IPS-18c (cell line): ENCODE results near the gene PCDHGA9.
"Not testable (repeated sequence)": the region's sequence is repeated elsewhere in the genome, so short reads cannot be mapped to it uniquely, and the experiment has no call there.

Experiments used
- H3K4me3 ChIP-seq: 2 replicates; pipeline ENCODE4 v1.7.0; 2013; ENCODE audit warnings: low read depth, mild to moderate bottlenecking, low read length, moderate library complexity; ENCODE audit not compliant: insufficient read depth
- H3K9me3 ChIP-seq: one replicate; pipeline ENCODE4 v1.6.1; 2013; ENCODE audit warnings: mild to moderate bottlenecking, low read length, moderate library complexity; ENCODE audit not compliant: control insufficient read depth, insufficient read depth

The PCDHGA9 gene

DNA sequence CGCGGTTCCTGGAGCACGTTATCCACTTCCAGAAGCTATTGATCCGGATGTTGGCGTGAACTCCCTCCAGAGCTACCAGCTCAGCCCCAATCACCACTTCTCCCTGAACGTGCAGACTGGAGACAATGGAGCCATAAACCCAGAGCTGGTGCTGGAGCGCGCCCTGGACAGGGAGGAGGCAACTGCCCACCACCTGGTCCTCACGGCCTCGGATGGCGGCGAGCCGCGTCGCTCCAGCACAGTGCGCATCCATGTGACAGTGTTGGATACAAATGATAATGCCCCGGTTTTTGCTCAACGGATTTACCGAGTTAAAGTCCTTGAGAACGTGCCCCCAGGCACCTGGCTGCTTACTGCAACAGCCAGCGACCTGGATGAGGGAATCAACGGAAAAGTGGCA lies 809 bp downstream of the PCDHGA9 start:
- peaks cover 13% of the 10 kb centered on the region for H3K9me3 ChIP-seq
- no peak overlapping the region for H3K4me3 ChIP-seq

DNA sequence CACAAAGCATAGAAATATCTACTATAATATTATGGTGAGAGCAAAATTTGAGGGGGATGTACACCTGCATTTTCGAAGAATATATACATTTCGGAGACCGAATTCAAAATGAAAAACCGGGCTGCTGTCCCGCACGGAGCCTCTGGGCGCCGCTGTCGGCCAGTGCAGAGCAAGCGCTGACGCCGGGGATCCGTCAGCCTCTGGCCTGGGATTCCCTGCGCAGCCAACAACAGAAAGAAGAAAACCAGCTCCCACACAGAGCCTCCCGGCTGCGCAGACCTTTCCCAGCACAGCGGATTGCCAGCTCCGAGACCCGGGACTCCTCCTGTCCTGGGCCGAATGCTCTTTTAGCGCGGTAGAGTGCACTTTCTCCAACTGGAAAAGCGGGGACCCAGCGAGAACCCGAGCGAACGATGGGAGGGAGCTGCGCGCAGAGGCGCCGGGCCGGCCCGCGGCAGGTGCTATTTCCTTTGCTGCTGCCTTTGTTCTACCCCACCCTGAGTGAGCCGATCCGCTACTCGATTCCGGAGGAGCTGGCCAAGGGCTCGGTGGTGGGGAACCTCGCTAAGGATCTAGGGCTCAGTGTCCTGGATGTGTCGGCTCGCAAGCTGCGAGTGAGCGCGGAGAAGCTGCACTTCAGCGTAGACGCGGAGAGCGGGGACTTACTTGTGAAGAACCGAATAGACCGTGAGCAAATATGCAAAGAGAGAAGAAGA lies 5.4 kb downstream of the PCDHGA9 start, which contains the start of gene PCDHGB6:
TSS of gene PCDHGB6 (plus strand) at position 232 of the 716 bp plus-strand sequence. CDS start at position 414, 182 bp downstream.
- H3K9me3 ChIP-seq = not testable (repeated sequence)
- peak within 1 kb of the TSS; percentile 73 for H3K4me3 ChIP-seq

DNA sequence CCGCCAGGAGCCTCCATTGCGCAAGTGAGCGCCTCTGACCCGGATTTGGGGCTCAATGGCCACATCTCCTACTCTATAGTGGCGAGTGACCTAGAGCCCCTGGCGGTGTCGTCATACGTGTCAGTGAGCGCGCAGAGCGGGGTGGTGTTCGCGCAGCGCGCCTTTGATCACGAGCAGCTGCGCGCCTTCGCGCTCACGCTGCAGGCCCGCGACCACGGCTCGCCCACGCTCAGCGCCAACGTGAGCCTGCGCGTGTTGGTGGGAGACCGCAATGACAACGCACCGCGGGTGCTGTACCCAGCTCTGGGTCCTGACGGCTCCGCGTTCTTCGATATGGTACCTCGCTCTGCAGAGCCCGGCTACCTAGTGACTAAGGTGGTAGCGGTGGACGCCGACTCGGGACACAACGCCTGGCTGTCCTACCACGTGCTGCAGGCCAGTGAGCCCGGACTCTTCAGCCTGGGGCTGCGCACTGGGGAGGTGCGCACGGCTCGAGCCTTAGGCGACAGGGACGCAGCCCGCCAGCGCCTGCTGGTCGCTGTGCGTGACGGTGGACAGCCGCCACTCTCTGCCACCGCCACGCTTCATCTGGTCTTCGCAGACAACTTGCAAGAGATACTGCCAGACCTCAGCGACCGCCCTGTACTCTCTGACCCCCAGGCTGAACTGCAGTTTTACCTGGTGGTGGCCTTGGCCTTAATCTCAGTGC lies 7.2 kb downstream of the PCDHGA9 start:
- H3K4me3 ChIP-seq = no peak overlapping the region
- H3K9me3 ChIP-seq = peaks cover 3% of the 10 kb centered on the region

DNA sequence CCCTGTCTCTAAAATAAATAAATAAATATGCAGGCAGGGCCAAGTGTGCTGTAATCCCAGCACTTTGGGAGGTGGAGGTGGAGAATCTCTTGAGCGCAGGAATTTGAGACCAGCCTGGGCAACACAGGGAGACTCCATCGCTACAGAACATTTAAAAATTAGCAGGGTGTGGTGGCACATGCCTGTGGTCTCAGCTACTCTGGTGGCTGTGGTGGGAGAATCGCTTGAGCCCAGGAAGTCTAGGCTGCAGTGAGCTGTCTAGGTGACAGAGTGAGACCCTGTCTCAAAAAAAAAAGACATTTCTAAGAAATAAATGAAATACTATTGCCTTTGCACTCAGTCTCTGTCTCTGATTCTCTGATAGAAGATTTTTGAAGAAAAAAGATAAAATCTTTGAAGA lies 9.0 kb downstream of the PCDHGA9 start:
- Histone ChIP-seq H3K4me3 (no peak overlapping the region), H3K9me3 (peaks cover 4% of the 10 kb centered on the region)

DNA sequence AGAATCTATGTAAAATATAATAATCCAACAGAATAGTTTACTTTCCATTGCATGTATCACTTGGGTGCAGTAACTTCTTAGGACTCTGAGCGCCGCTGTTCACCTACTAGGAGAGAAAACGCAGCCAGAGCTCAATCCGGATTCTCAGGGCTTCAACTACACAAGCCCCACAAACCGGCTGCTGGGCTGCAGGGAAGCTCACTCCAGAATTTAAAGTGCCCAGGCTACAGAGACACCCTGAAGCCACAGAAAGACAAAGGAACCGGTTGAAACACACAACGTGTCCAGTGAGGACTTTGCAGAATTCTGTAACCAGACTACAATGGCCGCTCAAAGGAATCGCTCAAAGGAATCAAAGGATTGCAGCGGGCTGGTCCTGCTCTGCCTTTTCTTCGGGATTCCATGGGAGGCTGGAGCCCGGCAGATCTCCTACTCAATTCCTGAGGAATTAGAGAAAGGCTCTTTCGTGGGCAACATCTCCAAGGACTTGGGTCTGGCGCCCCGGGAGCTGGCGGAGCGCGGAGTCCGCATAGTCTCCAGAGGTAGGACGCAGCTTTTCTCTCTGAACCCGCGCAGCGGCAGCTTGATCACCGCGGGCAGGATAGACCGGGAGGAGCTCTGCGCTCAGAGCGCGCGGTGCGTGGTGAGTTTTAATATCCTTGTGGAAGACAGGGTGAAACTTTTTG lies 10.4 kb downstream of the PCDHGA9 start, which contains the start of gene PCDHGA10:
TSS of gene PCDHGA10 (plus strand) at position 134 of the 686 bp plus-strand sequence. CDS start at position 323, 189 bp downstream.
- H3K4me3 ChIP-seq = peak within 1 kb of the TSS; percentile 29; the same call in 1 of the 2 replicates

DNA sequence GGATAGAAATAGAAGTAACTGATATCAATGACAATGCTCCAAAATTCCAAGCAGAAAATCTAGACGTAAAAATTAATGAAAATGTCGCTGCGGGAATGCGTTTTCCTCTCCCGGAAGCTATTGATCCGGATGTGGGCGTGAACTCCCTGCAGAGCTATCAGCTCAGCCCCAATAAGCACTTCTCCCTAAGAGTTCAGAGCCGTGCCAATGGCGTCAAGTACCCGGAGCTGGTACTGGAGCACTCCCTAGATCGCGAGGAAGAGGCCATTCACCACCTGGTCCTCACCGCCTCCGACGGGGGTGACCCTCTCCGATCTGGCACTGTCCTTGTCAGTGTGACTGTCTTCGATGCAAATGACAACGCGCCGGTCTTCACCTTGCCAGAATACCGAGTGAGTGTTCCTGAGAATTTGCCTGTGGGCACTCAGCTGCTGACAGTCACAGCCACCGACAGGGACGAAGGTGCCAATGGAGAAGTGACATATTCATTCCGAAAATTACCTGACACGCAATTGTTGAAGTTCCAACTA lies 11.0 kb downstream of the PCDHGA9 start:
- Histone ChIP-seq H3K4me3 (peak overlapping the region; percentile 6; the same call in 1 of the 2 replicates), H3K9me3 (peaks cover 7% of the 10 kb centered on the region)

More for the DNA sequence above, 10.4 kb downstream of the PCDHGA9 start, which contains the start of gene PCDHGA10:
- H3K9me3 ChIP-seq = peaks cover 4% of the 10 kb centered on the region

DNA sequence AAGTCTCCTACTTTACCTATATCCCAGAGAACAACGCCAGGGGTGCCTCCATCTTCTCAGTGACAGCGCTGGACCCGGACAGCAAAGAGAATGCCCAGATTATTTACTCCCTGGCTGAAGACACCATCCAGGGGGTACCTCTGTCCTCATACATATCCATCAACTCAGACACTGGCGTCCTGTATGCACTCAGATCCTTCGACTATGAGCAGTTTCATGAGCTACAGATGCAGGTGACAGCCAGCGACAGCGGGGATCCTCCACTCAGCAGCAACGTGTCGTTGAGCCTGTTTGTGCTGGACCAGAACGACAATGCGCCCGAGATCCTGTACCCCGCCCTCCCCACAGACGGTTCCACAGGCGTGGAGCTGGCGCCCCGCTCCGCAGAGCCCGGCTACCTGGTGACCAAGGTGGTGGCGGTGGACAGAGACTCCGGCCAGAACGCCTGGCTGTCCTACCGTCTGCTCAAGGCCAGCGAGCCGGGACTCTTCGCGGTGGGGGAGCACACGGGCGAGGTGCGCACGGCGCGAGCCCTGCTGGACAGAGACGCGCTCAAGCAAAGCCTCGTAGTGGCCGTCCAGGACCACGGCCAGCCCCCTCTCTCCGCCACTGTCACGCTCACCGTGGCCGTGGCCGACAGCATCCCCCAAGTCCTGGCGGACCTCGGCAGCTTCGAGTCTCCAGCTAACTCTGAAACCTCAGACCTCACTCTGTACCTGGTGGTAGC lies 12.1 kb downstream of the PCDHGA9 start:
- peaks cover 15% of the 10 kb centered on the region for H3K9me3 ChIP-seq
- not testable (repeated sequence) for H3K4me3 ChIP-seq

DNA sequence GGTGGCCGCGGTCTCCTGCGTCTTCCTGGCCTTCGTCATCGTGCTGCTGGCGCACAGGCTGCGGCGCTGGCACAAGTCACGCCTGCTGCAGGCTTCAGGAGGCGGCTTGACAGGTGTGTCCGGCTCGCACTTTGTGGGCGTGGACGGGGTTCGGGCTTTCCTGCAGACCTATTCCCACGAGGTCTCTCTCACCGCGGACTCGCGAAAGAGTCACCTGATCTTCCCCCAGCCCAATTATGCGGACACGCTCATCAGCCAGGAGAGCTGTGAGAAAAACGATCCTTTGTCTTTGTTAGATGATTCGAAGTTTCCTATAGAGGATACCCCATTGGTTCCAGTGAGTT lies 12.7 kb downstream of the PCDHGA9 start:
- H3K4me3 ChIP-seq = not testable (repeated sequence)
- H3K9me3 ChIP-seq = peaks cover 17% of the 10 kb centered on the region

DNA sequence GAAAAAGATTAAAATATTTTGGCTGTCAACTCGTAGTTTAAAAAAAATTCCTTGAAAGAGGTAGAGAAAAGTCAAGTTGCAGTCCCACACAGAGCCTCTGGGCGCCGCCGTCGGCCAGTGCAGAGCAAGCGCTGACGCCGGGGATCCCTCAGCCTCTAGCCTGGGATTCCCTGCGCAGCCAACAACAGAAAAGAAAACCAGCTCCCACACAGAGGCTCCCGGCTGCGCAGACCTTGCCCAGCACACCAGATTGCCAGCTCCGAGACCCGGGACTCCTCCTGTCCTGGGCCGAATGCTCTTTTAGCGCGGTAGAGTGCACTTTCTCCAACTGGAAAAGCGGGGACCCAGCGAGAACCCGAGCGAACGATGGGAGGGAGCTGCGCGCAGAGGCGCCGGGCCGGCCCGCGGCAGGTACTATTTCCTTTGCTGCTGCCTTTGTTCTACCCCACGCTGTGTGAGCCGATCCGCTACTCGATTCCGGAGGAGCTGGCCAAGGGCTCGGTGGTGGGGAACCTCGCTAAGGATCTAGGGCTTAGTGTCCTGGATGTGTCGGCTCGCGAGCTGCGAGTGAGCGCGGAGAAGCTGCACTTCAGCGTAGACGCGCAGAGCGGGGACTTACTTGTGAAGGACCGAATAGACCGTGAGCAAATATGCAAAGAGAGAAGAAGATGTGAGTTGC lies 15.1 kb downstream of the PCDHGA9 start, which contains the start of gene PCDHGB7:
TSS of gene PCDHGB7 (plus strand) at position 184 of the 679 bp plus-strand sequence. CDS start at position 367, 183 bp downstream.
- Histone ChIP-seq H3K9me3 (peaks cover 17% of the 10 kb centered on the region), H3K4me3 (peak within 1 kb of the TSS; percentile 59)

DNA sequence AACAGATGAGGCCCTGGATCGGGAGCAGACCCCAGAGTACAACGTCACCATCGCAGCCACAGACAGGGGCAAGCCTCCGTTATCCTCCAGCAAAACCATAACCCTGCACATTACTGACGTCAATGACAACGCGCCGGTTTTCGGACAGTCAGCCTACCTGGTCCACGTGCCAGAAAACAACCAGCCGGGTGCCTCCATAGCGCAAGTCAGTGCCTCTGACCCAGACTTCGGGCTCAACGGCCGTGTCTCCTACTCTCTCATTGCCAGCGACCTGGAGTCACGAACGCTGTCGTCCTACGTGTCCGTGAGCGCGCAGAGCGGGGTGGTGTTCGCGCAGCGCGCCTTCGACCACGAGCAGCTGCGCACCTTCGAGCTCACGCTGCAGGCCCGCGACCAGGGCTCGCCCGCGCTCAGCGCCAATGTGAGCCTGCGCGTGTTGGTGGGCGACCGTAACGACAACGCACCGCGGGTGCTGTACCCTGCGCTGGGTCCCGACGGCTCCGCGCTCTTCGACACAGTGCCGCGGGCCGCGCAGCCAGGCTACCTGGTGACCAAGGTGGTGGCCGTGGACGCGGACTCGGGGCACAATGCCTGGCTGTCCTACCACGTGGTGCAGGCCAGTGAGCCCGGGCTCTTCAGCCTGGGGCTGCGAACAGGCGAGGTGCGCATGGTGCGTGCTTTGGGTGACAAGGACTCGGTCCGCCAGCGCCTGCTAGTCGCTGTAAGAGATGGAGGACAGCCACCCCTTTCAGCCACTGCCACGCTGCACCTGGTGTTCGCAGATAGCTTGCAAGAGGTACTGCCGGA lies 16.7 kb downstream of the PCDHGA9 start:
- Histone ChIP-seq H3K9me3 (peaks cover 17% of the 10 kb centered on the region), H3K4me3 (no peak overlapping the region)

DNA sequence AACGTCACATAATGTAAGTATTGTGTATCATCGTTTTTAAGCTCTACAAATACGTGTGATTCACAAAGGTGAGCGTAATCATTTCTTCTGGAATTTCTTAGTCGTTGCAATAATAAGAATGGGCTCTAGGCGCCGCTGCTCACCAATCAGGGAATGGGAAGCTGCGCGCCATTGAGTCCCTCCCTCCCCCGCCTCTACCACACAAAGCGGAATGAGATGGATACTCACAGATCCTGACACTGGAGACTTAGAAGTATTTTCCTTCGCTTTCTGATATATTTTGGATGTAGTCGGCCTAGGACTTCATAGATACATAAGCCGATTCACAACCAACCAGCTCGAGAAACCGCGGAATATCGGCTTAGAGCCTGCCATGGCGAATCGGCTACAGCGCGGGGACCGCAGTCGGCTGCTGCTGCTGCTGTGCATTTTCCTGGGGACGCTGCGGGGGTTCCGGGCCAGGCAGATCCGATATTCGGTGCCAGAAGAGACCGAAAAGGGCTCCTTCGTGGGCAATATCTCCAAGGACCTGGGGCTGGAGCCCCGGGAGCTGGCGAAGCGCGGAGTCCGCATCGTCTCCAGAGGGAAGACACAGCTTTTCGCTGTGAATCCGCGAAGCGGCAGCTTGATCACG lies 18.4 kb downstream of the PCDHGA9 start, which contains the start of gene PCDHGA11:
TSS of gene PCDHGA11 (plus strand) at position 197 of the 634 bp plus-strand sequence. CDS start at position 374, 177 bp downstream.
- H3K9me3 ChIP-seq = peaks cover 13% of the 10 kb centered on the region
- H3K4me3 ChIP-seq = no peak within 1 kb of the TSS

DNA sequence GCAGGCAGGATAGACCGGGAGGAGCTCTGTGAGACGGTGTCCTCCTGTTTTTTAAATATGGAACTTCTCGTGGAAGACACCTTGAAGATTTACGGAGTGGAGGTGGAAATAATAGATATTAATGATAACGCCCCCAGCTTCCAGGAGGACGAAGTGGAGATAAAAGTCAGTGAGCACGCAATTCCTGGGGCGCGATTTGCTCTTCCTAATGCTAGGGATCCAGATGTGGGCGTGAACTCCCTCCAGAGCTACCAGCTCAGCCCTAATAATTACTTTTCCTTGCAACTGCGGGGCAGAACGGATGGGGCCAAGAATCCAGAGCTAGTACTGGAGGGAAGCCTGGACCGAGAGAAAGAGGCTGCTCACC lies 18.9 kb downstream of the PCDHGA9 start:
- Histone ChIP-seq H3K4me3 (no peak overlapping the region), H3K9me3 (peaks cover 15% of the 10 kb centered on the region)

DNA sequence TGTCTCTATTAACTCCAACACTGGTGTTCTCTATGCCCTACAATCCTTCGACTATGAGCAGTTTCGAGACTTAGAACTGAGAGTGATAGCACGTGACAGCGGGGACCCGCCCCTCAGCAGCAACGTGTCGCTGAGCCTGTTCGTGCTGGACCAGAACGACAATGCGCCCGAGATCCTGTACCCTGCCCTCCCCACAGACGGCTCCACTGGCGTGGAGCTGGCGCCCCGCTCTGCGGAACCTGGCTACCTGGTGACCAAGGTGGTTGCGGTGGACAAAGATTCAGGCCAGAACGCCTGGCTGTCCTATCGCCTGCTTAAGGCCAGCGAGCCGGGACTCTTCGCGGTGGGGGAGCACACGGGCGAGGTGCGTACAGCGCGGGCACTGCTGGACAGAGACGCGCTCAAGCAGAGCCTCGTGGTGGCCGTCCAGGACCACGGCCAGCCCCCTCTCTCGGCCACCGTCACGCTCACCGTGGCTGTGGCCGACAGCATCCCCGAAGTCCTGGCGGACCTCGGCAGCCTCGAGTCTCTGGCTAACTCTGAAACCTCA lies 20.2 kb downstream of the PCDHGA9 start:
- H3K9me3 ChIP-seq = peaks cover 19% of the 10 kb centered on the region
- no peak overlapping the region; the same call in 1 of the 2 replicates for H3K4me3 ChIP-seq

DNA sequence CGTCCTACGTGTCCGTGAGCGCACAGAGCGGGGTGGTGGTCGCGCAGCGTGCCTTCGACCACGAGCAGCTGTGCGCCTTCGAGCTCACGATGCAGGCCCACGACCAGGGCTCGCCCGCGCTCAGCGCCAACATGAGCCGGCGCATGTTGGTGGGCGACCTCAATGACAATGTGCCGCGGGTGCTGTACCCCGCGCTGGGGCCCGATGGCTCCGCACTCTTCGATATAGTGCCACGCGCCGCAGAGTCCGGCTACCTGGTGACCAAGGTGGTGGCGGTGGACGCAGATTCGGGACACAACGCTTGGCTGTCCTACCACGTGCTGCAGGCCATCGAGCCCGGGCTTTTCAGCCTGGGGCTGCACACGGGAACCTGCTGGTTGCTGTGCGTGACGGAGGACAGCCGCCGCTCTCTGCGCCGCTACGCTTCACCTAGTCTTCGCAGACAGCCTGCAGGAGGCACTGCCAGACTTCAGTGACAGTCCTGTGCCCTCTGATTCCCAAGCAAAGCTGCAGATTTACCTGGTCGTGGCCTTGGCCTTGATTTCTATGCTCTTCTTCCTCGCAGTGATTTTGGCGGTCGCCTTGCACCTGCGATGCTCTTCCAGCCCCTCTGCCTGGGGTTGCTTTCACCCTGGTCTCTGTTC lies 25.3 kb downstream of the PCDHGA9 start:
- Histone ChIP-seq H3K9me3 (peaks cover 14% of the 10 kb centered on the region), H3K4me3 (no peak overlapping the region)
